Cardiac septum (tissue), 1 donor: ENCODE results near the gene KANSL3. TPM values are rescaled to one million over a fixed set of nuclear protein-coding genes. Genes with fewer than 3 reads are reported as not detected.

Experiments used
- DNase-seq: peaks from one replicate; pipeline ENCODE4 v3.0.0-alpha.2; 2020; ENCODE audit warnings: low spot score
- intact Hi-C: fragments of 100-400 bp; cut with DNase I; formaldehyde crosslinking; loops from one replicate; pipeline ENCODE4 v1.14.0; 2022
- total RNA-seq: library from RNA; stranded (reverse); fragmentation: NEBNext Ultra II Directional; extraction: Animal tissue kit (Norgen Biotek cat#: 25700); gene quantifications from one replicate; pipeline ENCODE4 v1.2.1, GENCODE V29; 2021
- donor health status: DM: no; HTN: no; CAD: no.

KANSL3 gene
- total RNA-seq, 1 donor from 2014 or later: 35.3 TPM

DNA sequence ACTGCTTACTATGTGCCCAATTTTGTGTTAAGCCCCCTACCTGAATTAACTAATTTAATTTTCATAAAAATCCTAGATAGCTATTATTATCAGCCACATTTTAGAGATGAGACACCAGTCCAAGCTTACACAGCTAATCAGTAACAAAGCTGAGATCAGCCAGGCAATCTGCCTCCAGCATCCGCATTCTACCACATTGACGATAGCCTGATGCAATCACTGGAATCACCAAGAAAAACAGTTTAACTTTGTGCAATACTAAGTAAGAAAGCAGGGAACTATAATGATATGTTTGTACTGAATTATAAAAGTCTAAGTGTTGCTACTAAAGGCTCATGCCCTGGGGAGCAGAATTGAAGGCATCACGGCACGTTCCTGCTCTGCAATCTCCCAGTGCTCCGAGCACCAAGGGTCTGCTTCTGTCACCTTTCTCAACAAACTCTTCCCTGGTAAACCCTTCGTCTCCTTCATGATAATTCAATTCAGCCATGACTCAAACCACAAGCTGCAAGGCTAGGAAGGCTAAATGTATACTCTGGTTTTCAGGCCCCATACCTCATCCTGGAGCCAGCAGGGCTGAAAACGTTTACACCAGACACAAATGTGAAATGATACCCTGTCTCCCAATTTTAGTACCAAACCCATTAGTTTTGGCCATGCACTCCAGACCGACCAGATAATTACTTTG, 19.4 kb downstream of the KANSL3 start:
- intact Hi-C loops: no loop called here
- DNase-seq: no peak

DNA sequence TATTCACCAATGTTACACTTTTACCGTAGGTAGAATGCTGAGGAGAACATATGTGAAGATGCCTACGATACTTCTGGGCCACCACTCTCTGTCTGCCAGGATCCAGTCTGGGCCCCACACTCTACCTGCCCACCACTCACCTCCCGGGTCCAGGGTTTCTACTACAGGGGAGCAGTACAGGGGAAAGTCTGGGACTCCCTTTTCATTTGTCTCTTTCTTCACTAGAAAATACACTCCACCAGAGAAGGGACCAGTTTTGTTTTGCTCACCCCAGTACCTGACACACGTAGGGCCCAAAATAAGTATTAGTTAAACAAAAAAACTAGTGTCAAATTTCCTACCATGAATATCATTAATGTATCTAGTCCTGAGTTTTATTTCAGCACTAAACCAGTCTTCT, 21.1 kb downstream of the KANSL3 start:
- intact Hi-C loops: no loop called here
- no peak for DNase-seq

DNA sequence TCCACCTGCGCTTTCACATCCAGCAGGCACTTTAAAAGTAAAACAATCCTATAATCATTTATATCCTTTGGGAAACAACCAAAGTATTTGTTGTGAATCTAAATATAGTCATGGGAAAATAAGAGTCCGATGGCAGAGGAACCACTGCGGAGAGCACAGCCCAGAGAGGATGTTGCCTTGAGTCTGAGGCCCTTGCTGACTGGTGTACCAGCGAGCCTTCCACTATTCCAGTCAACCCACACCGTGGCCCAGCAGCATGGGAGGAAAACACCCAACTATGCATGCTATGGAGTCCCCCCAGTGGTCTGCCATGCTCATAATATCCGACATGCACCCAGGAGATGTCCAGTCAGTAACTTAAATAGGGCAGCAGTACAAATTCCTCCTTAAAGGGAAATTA, 21.6 kb downstream of the KANSL3 start:
- no peak for DNase-seq
- intact Hi-C loops: no loop called here

DNA sequence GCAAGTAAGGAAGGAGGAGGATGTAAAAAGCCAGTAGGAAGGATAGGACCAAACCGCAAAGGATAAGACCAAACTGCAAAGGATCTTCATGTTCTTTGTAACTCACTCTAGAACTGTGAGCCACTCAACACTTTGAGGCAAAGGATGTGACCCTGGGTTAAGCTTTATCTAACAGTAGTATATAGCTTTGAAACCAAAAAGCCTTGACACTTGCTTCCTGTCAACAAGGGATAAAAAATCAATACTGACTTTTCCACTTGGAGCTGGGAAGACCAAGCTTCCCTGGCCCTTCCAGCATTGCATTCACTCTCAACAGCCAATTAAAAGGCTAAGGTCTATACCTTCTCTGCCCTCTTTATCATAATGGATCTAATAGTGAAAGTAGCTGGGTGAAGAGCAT, 22.0 kb downstream of the KANSL3 start:
- intact Hi-C loops: no loop called here
- no peak for DNase-seq

DNA sequence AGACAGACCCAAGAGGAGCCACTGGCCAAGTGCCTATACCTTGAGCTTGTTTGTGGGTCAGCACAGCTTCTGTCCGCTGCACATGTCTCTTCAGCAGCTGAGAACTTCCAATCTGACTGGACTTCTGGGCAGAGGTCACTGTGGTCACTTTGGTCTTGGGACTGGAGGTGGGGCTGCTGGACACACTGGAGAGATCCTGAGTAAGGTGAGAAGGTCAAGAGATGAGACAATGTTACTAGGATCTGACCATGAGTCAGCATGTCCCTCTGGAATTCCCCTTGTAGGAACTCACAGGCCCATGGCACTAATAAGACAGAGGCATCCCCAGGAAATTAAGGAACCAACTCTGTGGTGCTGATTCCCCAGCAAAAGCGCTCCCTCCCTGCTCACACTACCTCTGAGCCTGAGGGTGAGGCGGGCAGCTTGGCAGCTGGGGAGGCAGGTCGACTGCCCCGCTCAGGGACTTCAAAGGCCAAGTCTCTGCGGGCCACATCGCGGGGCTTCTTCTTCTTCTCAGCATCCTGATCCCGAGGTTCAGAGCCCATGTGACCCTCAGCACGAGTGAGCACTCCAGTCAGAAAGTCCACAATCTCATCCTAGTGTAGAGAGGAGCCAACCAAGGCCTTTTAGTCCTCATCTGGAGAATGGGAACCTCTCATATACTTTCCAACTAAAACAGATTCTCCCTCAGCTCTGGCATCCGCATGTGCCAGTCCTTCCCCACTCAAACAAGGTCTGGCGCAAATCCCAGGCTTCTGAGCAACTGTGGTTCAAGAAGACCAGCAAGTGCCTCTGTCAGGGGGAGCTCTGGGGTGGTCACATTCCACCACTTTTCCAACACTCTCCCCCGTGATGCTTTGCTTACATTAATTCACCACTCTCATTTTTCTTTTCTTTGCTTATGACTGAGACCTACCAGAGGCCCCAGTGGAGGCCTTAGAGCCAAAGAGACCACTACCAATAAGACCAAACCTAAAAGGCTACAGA, 29.4 kb downstream of the KANSL3 start:
- DNase-seq: no peak
- intact Hi-C loops: no loop called here

DNA sequence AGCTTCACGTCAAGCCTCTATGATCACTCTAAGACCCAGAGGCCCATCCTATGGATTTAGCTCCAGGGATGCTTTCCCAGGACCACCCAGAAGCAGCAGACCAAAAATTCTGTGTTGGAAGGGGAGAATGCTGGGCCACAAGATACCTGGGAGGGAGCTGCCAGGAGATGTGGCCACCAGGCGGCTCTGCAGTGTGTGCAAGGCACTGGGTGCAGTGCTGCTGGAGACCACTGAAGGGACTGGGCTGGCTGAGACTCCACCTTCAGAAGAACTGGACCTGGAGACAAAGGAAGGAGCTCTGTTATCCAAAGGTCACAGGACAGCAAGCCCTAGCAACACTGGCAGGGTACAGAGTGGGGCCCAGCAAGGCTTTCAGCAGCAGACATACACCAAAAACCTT, 34.0 kb downstream of the KANSL3 start:
- intact Hi-C loops: no loop called here

DNA sequence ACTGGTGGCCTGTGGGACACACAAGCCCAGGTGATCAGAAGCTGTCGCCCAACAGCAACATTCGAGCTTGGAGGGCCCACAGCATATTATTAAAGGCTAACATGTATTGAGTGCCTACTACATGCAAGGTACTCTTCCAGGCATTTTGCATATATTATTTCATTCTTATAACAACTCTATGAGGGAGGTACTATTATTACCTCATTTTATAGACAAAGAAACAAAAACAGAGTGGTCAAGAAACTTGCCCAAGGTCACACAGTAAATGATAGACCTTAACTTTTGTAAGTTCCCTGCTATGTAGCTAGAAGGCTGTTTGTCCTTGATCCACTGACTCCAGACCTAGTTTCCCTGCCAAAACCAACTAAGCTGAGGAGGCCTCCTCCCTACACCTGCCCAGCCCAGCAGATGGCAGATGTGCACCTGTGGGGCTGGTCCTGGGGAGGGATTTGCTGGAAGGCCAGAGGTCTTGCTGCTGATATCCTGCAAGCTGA, 35.7 kb downstream of the KANSL3 start:
- intact Hi-C loops: no loop called here
- no peak for DNase-seq

More for the DNA sequence above, 34.0 kb downstream of the KANSL3 start:
- no peak for DNase-seq

DNA sequence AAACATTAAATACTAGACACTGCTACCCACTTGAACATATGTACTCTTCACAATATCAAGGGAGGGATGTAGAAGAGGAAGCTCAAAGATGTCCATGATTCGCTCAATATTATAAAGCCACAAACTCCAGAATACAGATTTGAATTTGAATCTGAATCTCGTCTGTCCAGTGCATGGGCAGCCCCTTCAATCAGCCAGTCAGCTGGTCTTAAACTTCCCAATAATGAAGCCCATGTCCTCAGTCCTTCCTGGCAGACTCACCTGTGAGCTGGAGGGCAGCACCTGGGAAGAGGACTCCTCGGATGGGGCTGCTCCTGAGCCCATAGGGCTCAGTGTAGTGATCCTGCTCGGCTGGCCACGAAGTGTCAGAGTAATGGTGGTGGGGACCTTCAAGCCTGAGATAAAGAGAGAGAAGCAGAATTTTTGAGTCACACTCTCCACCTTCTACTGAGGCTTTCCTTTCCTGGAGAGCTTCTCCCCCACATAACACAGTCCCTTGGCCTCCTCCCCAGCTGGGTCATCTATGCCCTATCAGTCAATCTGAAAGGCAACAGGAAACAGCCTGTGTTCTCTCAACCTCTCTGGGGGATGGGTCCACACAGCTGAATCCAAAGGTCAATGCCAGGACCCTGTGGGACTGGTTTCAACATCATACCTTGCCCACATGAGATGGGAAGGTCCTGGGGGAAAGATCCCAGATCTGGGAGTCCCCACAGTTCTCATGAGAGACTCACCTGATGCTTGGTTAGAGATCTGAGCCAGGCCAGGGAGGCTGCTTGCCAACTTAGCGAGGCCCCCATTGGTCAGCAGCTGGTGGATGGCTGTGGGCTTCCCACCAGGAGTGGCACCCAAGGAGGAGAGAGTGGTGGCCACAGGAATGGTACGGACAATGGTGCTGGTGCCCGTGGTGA, 36.5 kb downstream of the KANSL3 start:
- no peak for DNase-seq
- intact Hi-C loops: no loop called here

DNA sequence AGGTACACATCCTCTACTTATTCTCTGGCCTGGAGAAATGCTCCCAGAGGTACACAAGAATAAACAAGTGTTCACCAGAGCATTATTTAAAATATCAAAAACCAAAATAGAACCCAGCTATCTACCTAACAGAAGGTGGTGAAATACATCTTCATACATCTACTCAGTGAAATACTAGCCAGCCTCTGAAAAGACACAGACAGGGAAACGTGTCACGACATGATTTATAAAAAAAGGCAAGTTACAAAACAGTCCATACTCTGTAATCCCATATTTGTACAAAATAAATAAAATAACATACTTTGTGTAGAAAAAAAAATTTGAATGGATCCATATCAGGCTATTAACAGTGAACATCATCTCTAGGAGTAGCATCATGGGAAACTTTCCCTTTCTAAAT, 38.2 kb downstream of the KANSL3 start:
- intact Hi-C loops: no loop called here

DNA sequence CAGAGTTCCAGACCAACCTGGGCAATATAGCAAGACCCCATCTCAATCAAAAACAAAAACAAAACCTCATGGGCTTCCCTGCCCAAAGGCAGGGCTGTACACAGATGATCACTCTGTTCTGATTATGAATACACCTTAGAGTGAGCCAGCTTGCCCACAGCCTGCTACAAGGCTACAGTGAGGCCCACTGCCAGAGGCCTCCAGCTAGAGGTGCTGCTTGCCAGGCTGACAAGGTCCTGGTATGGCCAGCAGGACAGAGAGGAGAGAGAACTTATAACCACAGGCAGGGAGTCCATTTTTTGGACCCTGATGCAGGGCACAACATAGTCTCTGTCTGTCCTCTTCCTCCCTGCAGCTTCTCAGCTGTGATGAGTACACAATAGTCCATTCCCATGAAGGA, 41.5 kb downstream of the KANSL3 start:
- intact Hi-C loops: no loop called here
- DNase-seq: no peak

More for the DNA sequence above, 38.2 kb downstream of the KANSL3 start:
- no peak for DNase-seq

DNA sequence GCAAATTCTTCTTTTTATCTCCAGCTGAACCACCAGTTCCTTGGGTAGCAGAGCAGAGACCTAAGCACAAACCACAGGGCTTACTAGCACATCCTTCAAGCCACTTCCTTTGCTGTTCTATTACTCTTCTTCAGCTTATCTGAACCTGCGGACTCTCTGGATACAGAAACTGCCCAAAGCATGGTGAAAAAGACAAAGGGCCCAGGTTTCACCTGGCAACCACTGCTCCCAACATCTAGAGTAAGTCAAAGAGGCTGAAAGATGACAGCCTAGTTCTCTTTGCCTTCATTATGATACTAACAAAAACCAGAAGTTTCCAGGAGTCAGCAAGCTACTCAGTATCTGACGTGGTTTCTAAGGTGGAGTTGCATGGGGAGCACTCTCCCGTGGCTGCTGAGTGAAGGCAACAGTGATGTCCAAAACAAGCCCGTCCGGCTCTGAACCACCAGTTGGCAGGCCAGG, 43.4 kb downstream of the KANSL3 start:
- intact Hi-C loops: no loop called here
- DNase-seq: no peak

DNA sequence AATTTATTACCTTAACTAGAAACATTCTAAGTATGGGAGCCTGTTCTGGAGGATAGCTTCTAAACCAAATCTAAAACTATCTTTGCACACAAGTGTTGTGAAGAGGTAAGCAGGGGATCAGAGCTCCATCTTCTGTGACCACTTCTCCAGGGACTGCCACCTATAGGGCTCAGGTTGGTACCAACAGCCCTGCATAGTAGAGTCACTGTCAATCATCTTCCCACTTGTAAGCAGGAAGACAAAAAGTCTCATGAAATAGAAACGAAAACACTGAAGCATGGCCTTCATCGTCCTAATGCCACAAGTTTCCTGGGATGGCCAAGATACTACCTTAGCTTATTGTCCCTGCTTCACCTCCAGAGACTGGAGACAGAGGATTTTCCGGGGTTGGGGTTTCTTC, 43.8 kb downstream of the KANSL3 start:
- no peak for DNase-seq
- intact Hi-C loops: no loop called here

DNA sequence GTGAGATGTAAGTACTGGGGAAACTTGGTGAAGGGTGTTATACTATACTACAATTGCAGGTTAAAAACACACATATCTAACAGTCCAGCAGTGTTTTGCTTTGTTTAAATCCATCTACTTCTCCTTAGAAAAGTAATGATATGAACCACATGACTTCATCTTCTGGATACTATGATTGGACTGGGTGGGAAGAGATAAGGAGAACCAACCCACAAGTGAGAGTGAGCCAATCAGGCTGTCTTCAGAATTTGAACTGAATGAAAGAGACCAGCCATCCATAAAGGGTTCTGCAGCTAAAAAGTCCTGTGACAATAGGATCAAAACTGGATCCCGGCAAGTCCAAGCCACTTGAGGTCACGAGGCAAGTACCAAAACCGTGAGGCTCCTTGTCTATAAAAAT, 46.6 kb downstream of the KANSL3 start:
- no peak for DNase-seq
- intact Hi-C loops: no loop called here

DNA sequence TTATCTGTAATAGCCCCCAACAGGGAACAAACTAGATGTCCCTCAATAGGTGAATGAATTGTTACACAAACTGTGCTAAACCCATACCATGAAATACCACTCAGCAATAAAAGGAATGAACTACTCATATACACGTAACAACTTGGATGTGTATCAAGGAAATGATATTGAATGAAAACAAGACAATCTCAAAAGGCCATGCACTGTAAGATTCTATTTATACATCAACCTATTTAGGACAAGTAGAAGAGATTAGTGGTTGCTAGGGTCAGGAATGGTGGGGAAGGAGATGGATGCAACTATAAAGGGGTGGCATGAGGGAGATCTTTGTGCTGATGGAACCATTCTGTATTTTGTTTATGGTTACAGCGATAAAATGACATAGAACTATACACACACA, 47.1 kb downstream of the KANSL3 start:
- intact Hi-C loops: no loop called here
- DNase-seq: no peak

DNA sequence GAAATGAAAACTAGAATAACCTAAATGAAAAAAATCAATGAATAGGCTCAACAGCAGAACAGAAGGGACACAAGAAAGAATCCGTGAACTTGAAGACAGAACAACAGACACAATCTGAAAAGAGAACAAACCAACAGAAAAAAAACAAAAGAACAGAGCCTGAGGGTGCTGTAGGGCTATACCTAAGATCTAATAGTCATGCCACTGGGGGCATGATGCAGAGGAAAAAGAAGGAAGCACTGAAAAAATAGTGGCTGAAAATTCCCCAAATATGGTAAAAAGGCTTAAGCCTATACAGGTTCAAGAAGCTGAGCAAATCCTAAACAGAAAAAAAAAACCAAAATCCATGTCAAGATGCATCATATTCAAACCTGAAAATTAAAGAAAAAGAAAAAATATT, 50.3 kb downstream of the KANSL3 start:
- no peak for DNase-seq
- intact Hi-C loops: no loop called here

DNA sequence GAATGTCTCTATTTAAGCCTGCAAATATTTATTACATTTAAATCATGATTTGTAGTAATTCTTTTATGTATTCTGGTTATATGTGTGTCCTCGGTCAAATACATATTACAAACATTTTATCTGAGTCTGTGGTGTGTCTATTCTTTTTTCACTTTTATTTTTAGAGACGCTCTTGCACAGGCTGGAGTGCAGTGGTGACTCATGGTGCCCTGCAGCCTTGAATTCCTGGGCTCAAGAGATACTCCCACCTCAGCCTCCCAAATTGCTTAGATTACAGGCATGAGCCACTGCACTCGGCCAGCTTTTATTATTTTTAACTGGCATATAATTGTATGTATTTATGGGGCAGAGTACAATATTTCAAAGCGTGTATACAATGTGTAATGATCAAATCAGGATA, 54.1 kb downstream of the KANSL3 start:
- intact Hi-C loops: no loop called here
- no peak for DNase-seq

DNA sequence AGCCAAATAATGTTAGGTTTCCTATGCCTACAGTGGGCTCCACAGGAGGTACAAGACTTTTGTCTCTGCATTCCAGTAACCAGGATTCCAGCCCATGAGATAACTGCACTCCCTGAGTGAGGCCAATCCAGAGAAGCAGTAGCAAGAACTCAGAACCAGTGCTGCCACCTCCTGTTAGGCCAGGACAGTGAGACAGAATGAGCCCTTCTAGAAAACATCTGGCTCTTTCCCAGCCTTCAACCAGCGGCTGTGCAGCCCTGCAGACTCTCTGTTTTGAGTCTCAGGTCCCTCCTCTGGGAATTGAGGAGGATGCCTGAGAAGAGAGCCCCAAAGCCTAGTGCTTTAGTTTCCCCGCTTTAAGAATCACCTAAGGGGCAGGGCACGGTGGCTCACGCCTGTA, 57.3 kb downstream of the KANSL3 start:
- DNase-seq: no peak
- intact Hi-C loops: no loop called here

DNA sequence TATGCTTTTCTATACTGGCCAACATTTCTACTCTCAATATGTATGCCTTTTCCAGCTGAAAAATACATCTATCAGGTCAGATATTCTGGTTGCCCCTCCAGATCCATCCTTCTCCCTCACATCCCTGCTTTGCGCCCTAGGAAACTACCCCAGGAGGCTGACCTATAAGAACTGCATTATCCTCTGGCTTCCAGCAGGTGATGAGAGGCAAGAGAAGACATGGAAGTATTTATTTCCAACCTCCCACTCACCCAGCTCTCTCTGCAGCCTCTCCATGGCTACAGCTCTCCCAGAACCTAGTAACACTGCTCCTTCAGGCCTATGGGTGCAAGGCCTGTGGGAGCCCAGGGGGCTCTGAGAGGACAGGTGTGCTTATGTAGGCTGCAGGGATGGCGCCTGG, 58.7 kb downstream of the KANSL3 start:
- DNase-seq: no peak
- intact Hi-C loops: no loop called here

DNA sequence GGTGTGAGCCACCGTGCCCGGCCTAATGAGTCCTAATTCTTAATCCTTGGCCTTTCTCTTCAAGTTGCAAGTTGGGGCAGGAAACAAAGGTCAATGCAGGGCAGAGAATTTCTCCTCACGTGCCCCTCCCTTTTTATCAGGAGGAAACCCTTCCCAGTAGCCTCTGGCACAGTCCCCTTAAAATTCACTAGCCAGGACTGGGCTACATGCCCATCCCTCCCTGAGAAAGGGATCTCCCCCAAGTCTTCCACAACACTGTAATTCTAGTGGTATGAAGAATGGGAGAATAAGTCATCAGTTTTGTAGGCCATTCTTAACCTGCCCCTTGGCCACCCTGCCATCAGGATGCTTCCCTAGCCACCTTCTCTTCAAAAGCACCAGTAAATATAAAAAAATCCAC, 59.4 kb downstream of the KANSL3 start:
- intact Hi-C loops: no loop called here

DNA sequence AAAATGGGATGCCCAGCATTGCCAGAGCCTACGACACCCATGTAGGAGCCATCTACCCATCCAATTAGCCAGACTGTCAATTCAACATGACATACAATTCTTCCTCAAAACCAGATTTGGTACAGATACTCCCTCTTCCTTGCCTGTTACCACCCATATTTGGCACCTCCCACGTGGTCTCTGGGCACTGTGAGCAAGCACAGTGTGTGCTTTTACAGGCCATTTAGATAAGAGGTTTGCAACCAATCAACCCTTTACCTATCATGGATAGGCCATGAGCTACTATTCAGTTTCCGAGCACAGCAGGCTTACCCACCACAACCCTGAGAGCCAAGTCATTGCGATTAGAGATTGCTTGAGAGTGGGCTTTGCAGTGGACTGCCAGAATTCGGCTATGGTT, 60.6 kb downstream of the KANSL3 start:
- DNase-seq: no peak
- intact Hi-C loops: no loop called here

More for the DNA sequence above, 59.4 kb downstream of the KANSL3 start:
- no peak for DNase-seq
